Smooth muscle cell of the brain vasculature (primary cell): ENCODE measurements around the gene COL9A2.

Experiments used
- DNase-seq: peaks from one replicate; pipeline ENCODE4 v3.0.0-alpha.2; 2012; ENCODE audit warnings: low read depth, low spot score

The COL9A2 gene

GRCh38 chr1:40318476-40318875 is 1.4 kb upstream of the COL9A2 start:
- DNase-seq, result no peak

- DNase-seq, result no peak
Observed at GRCh38 chr1:40317394-40318074, 448 bp upstream of the COL9A2 start.

- DNase-seq, result no peak
Observed at GRCh38 chr1:40315795-40316594, 1.1 kb downstream of the COL9A2 start.

- peak; percentile 62 for DNase-seq
Observed at GRCh38 chr1:40315239-40315794, 1.8 kb downstream of the COL9A2 start.

- DNase-seq, result peak; percentile 20
Observed at GRCh38 chr1:40314721-40315238, 2.3 kb downstream of the COL9A2 start.

GRCh38 chr1:40313958-40314720 is 2.9 kb downstream of the COL9A2 start:
- DNase-seq, result no peak

- DNase-seq, result no peak
Observed at GRCh38 chr1:40313329-40313957, 3.6 kb downstream of the COL9A2 start.

- DNase-seq, result no peak
Observed at GRCh38 chr1:40312238-40313205, 4.6 kb downstream of the COL9A2 start.

GRCh38 chr1:40311692-40312091 is 5.4 kb downstream of the COL9A2 start:
- DNase-seq, result no peak

- DNase-seq, result no peak
Observed at GRCh38 chr1:40310983-40311642, 6.0 kb downstream of the COL9A2 start.

GRCh38 chr1:40310129-40310461 is 7.0 kb downstream of the COL9A2 start:
- DNase-seq, result no peak

GRCh38 chr1:40309374-40310128 is 7.5 kb downstream of the COL9A2 start:
- no peak for DNase-seq

- DNase-seq, result no peak
Observed at GRCh38 chr1:40308036-40308727, 8.9 kb downstream of the COL9A2 start.

- DNase-seq, result no peak
Observed at GRCh38 chr1:40307186-40307585, 9.9 kb downstream of the COL9A2 start.

- DNase-seq, result no peak
Observed at GRCh38 chr1:40306296-40306695, 10.8 kb downstream of the COL9A2 start.

- no peak for DNase-seq
Observed at GRCh38 chr1:40305871-40306270, 11.2 kb downstream of the COL9A2 start.

GRCh38 chr1:40305451-40305850 is 11.6 kb downstream of the COL9A2 start:
- DNase-seq, result no peak

- DNase-seq, result no peak
Observed at GRCh38 chr1:40303790-40304189, 13.3 kb downstream of the COL9A2 start.
